Muscle layer of duodenum (tissue), 2 donors: ENCODE data around the gene SLC16A13.
"Not testable (repeated sequence)": the region's sequence is repeated elsewhere in the genome, so short reads cannot be mapped to it uniquely, and the experiment has no call there.

Experiments used
- H3K27ac ChIP-seq: one replicate; pipeline ENCODE4 v1.7.0; 2013; ENCODE audit warnings: mild to moderate bottlenecking, low read length
- H3K27me3 ChIP-seq: one replicate; pipeline ENCODE4 v1.7.0; 2013; ENCODE audit warnings: low read depth, mild to moderate bottlenecking, control low read depth, low read length
- H3K36me3 ChIP-seq, 2 donors: one replicate each; pipeline ENCODE4 v1.7.0; 2013; ENCODE audit warnings: low read length in 2 of 2, control low read depth in 1 of 2, mild to moderate bottlenecking in 1 of 2; ENCODE audit not compliant: insufficient read depth in 2 of 2, control insufficient read depth in 1 of 2
- H3K4me1 ChIP-seq, 2 donors: one replicate each; pipeline ENCODE4 v1.7.0; 2013; ENCODE audit warnings: low read length in 2 of 2, mild to moderate bottlenecking in 2 of 2, control low read depth in 1 of 2, moderate library complexity in 1 of 2; ENCODE audit not compliant: insufficient read depth in 2 of 2, control insufficient read depth in 1 of 2
- H3K4me3 ChIP-seq, 2 donors: one replicate each; pipeline ENCODE4 v1.7.0; 2013; ENCODE audit warnings: low read length in 2 of 2, low read depth in 1 of 2, mild to moderate bottlenecking in 1 of 2
- H3K9me3 ChIP-seq, 2 donors: one replicate each; pipeline ENCODE4 v1.7.0; 2013; ENCODE audit warnings: low read length in 2 of 2, control low read depth in 1 of 2, mild to moderate bottlenecking in 1 of 2; ENCODE audit not compliant: control insufficient read depth in 1 of 2
- donor health status: healthy.

Gene SLC16A13

DNA sequence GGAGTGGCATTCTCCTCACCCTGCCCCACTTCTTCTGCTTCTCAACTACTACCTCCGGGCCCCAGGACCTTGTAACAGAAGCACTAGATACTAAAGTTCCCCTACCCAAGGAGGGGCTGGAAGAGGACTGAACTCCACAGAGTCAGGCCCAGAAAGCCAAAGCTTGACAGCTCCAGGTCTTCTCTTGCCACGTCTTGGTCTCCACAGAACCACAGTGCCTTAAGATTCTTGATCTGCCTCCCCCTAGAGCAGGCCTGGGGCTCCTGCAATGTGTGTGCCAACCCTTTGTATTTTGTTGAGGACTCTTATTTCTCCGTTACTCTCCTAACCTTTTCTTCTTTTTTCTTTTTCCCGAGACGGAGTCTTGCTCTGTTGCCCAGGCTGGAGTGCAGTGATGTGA is 4.0 kb downstream of the SLC16A13 start:
- Histone ChIP-seq H3K36me3 (no peaks in the 10 kb centered on the region), H3K4me1 (peaks cover 3 to 28% of the 10 kb centered on the region in 2 donors), H3K9me3 (no peaks in the 10 kb centered on the region), H3K27me3 (no peaks in the 10 kb centered on the region), H3K27ac (no peak overlapping the region), H3K4me3 (no peak overlapping the region)

DNA sequence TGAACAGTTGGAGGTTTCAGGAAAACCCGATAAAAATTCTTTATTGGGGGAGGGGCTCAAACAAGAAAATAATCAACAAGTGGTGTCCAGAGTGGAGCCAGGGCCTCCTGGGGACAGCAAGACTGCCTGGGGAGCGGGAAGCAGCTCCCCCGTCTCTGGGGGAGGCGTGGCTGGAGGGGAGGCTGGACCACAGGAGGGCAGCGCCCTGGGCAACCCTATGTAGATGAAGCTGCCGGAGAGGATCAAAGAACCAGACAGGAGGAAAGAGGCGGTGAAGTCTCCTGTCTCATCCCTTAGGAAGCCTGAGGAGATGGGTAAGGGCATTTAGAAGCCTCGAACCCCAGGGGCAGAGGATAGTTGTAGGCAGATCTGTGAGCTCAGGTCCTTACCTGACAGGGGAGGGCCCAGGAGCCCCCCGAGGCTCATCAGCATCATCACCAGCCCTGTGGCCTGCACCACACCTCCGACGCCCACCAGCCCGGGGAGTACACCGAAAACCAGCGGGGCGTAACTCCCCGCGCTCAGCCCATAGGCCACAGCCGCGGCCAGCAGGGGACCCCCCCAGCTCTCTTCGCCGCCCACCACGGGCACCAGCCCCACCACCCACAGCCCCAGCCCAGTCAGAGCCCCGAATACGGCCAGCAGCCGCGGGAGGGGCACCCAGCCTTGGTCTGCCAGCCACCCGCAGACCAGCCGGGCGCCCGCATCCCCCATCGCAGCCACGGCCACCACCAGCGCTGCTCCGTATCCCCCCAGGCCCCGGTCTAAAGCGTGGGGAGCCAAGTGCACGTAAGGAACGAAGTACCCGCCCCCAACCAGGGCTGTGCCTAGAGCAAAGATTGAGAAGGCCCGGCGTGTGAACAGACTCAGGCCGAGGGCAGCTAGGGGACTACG is 6.0 kb downstream of the SLC16A13 start:
- H3K9me3 ChIP-seq = no peaks in the 10 kb centered on the region
- no peak overlapping the region for H3K4me3 ChIP-seq
- H3K4me1 ChIP-seq = peaks cover 8 to 23% of the 10 kb centered on the region in 2 donors
- no peak overlapping the region for H3K27ac ChIP-seq
- H3K36me3 ChIP-seq = no peaks in the 10 kb centered on the region
- no peaks in the 10 kb centered on the region for H3K27me3 ChIP-seq

DNA sequence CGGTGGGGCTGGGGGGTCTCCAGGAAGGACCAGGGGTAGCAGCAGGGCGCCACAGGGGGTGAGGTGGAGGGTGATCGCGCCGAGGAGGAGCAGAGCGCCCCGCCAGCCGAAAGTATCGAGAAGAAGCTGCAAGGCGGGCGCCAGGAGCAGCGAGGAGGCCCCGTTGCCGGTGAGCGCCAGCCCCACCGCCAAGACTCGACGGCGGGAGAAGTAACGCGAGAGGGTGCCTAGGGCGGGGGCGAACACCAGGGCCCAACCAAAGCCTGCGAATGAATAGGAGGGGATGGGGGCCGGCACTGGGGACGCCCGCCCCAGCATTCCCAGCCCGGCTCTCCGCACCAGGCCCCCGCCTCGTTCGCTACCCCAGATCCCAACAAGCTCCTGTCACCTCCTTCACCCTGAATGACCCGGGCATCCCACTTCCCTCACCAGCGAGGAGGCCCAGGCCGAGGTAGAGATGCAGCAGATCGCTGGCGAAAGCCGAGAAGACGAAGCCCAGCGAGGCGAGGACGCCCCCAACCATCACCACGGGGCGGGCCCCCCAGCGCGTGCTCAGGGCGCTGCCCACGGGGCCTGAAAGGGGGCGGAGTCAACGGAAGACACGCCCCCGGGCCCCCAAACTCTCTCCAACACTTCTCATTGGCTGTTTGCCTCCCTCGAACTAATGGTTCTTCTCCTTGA is 6.8 kb downstream of the SLC16A13 start:
- no peaks in the 10 kb centered on the region for H3K9me3 ChIP-seq
- peaks cover 8 to 23% of the 10 kb centered on the region in 2 donors for H3K4me1 ChIP-seq
- peak overlapping the region; percentile 39 to 57 for H3K4me3 ChIP-seq
- no peaks in the 10 kb centered on the region for H3K36me3 ChIP-seq
- H3K27me3 ChIP-seq = no peaks in the 10 kb centered on the region
- no peak overlapping the region for H3K27ac ChIP-seq

DNA sequence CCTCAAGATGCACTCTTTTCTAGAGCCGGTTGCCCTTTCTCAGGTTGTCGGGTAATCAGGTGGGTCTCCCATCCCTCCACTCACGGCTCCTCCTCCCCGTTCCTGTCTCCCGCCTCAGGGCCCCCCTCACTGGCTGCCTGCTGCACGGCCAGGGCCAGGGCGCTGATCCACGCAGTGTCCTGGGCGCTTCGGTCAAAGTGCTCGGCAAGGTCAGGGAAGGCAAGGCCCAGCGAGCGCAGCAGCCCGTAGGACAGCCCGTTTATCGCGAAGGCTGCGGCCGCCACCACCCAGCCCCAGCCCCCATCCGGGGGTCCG is 7.3 kb downstream of the SLC16A13 start:
- H3K4me1 ChIP-seq = peaks cover 8 to 23% of the 10 kb centered on the region in 2 donors
- peak overlapping the region; percentile 39 to 57 for H3K4me3 ChIP-seq

DNA sequence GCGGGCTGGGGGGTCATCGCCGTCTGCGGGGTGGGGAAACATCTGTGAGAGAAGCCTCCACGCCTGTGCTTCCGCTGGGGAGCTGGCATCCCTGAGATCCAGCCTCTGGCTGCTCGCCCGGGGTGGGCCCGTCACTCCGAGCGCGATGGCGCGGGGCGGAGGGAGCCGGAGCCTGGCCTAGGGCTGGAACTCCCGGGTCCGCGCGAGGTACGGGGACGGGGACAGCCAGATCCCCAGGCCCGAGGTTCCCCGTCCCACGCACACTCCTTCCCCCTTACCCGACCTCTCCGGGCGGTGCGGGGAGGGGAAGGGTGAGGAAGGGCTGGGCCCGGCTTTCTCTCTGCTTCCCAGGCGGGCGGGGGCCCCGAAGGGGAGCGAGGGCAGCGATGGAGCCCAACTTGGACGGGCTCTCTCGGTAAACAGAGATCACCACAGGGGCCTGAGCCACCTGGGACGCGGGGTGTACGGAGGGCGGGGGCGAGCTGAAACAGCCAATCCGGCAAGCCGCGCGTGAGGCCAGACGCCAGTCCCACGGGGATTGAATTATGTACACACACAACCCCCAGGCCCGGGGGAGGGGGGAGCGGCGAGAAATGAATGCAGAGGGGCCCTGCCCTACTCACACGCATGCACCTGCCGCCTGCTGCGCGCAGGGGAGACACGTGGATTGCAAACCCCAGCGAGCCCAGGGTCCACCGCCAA is 7.8 kb downstream of the SLC16A13 start, which contains the start of gene SLC16A11:
TSS of gene SLC16A11 (minus strand) at position 596 of the 702 bp plus-strand sequence. CDS start at position 17, 579 bp downstream.
- H3K27me3 ChIP-seq = no peaks in the 10 kb centered on the region
- no peak within 1 kb of the TSS for H3K27ac ChIP-seq
- peak within 1 kb of the TSS; percentile 39 to 57 for H3K4me3 ChIP-seq
- H3K4me1 ChIP-seq = peaks cover 8 to 23% of the 10 kb centered on the region in 2 donors
- H3K36me3 ChIP-seq = no peaks in the 10 kb centered on the region
- H3K9me3 ChIP-seq = no peaks in the 10 kb centered on the region

More for the DNA sequence above, 7.3 kb downstream of the SLC16A13 start:
- Histone ChIP-seq H3K27ac (no peak overlapping the region), H3K36me3 (no peaks in the 10 kb centered on the region), H3K27me3 (no peaks in the 10 kb centered on the region), H3K9me3 (no peaks in the 10 kb centered on the region)

DNA sequence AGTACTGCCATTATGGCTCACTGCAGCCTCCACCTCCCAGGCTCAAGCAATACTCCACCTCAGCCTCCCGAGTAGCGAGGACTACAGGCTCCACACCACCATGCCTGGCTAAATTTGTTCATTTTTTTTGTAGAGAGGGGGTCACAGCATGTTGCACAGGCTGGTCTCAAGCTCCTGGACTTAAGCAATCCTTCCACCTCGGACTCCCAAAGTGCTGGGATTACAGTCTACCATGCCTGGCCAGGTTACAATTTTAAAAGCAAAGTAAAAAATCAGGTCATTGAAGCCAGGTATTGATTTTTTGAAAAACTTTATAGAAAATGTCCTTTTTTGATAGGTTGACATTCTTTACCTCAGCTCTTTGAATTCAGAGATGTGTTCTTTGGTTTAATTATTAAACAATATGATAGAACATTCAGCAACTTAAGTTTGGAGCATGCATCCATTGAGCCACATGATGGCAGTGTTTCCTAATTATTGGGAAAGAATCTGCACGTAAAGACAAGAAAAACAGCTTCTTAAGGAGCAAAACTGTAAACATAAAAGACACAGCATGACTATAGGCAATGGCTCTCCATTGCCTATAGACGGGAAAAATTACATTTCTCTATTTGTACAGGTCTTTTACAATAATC is 9.8 kb downstream of the SLC16A13 start:
- Histone ChIP-seq H3K36me3 (no peaks in the 10 kb centered on the region), H3K4me3 (peak overlapping the region in 1 of 2 donors; percentile 30), H3K27me3 (no peaks in the 10 kb centered on the region), H3K27ac (peak overlapping the region; percentile 40), H3K9me3 (no peaks in the 10 kb centered on the region), H3K4me1 (peaks cover 8 to 23% of the 10 kb centered on the region in 2 donors)

DNA sequence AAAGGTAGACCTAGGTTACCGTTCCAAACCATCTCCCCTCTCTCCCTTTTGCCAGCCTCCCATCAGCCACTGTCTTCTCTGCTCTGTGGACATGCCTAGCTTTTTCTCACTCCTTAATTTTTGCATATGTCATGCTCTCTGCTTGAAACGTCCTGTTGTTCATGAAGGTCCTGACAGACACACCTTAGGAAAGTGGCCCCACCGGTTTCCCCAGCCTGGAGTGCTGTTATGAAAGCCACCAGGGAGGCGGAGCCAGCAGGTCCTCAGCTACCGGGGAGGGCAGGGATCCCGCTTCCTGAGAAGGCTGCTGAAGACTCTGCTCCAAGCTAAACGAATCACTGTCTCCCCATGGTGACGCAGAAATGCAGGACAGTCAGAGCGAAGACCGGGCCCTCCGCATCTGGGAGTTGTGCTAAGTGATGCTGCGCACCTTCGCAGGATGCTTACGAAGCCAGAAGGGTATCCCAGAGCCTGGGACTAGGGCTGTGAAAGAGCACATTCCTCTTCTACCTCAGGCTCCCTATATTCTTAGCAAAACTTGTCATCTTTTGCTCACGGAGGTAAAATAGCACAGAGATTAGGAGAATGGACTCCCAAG is 10.4 kb downstream of the SLC16A13 start:
- H3K4me3 ChIP-seq = peak overlapping the region; percentile 10 to 30
- H3K27ac ChIP-seq = peak overlapping the region; percentile 40
- no peaks in the 10 kb centered on the region for H3K9me3 ChIP-seq
- peaks cover 8 to 23% of the 10 kb centered on the region in 2 donors for H3K4me1 ChIP-seq
- H3K36me3 ChIP-seq = no peaks in the 10 kb centered on the region
- no peaks in the 10 kb centered on the region for H3K27me3 ChIP-seq

DNA sequence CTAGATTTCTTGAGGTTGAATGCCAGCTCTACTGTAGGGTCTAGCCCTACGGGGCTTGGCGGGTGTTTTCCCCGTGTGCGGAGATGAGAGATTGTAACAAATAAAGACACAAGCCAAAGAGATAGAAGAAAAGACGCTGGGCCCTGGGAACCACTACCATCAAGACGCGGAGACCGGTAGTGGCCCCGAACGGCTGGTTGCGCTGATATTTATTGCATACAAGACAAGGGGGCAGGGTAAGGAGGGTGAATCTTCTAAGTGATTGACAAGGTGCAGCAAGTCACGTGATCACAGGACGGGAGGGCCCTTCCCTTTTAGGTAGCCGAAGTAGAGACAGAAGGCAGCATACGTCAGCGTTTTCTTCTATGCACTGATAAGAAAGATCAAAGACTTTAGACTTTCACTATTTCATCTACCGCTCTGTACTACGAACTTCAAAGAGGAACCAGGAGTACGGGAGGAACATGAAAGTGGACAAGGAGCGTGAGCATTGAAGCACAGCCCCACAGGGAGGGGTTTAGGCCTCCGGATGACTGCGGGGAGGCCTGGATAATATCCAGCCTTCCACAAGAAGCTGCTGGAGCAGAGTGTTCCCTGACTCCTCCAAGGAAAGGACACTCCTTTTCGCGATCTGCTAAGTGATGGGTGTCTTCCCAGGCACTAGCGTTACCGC is 11.0 kb downstream of the SLC16A13 start:
- not testable (repeated sequence) for H3K36me3 ChIP-seq, H3K27me3 ChIP-seq, H3K9me3 ChIP-seq
- H3K4me1 ChIP-seq = peaks cover 8 to 23% of the 10 kb centered on the region in 2 donors
- H3K4me3 ChIP-seq = peak overlapping the region; percentile 10 to 30
- H3K27ac ChIP-seq = peak overlapping the region; percentile 40

DNA sequence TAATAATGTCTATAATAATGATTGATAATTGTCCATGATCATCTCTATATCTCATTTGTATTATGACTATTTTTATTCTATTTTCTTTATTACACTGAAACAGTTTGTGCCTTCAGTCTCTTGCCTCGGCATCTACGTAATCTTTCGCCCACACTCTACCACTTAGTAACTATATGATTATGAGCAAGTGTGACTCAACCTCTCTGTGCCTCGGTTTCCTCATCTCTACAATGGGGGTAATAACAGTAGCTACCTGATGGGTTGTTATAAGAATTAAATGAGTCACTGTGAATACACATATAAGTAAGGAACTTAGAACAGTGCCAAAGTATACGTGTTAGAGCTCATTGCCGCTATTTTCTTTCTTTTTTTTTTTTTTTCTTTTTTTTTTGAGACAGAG is 11.8 kb downstream of the SLC16A13 start:
- Histone ChIP-seq H3K27ac (no peak overlapping the region), H3K9me3 (no peaks in the 10 kb centered on the region), H3K4me1 (peaks cover 8 to 19% of the 10 kb centered on the region in 2 donors), H3K4me3 (no peak overlapping the region), H3K36me3 (no peaks in the 10 kb centered on the region), H3K27me3 (no peaks in the 10 kb centered on the region)

DNA sequence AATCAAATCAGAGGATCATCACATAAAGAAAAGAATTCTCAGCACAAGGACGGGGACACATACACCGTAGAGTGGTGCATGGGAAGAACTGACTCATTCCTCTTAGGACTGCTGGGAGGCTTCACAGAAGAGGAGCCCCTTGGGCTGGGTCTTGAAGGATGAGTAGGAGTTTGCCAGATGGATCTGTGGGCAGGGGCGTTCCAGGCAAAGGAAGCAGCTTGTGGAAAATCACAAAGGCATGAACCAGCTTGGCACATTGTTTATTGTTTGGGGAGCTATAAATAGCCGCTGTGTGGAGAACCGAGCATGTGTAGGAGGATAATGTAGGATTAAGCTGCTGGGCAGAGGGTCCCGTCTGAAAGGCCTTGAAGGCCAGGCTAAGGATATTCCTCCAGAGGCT is 13.2 kb downstream of the SLC16A13 start:
- H3K27ac ChIP-seq = no peak overlapping the region

More for the DNA sequence above, 13.2 kb downstream of the SLC16A13 start:
- no peaks in the 10 kb centered on the region for H3K36me3 ChIP-seq
- no peaks in the 10 kb centered on the region for H3K9me3 ChIP-seq
- no peak overlapping the region for H3K4me3 ChIP-seq
- no peaks in the 10 kb centered on the region for H3K27me3 ChIP-seq
- H3K4me1 ChIP-seq = peaks cover 5 to 8% of the 10 kb centered on the region in 2 donors
